K562 (cell line): Measurements from ENCODE around the gene MARCKSL1. TPM values are rescaled to one million over a fixed set of nuclear protein-coding genes. Genes with fewer than 3 reads are reported as not detected.
A peak's percentile ranks its signal among the peaks of the same experiment; 100 is the strongest.

ENCODE experiments used
- ARID4B ChIP-seq: sonication (generic); formaldehyde crosslinking; IDR thresholded peaks from 2 replicates; pipeline ENCODE4 v1.8.0; 2022; ENCODE audit warnings: mild to moderate bottlenecking, missing genetic modification reagents
- CEBPB ChIP-seq: fragments of 450-650 bp; IDR thresholded peaks from 2 replicates; pipeline ENCODE4 v1.6.1; 2016; ENCODE audit warnings: missing genetic modification characterization, missing compliant biosample characterization
- CLOCK ChIP-seq: fragments of 250-450 bp; sonication (Bioruptor Pico); IDR thresholded peaks from 2 replicates; pipeline ENCODE4 v1.4.0; 2020; ENCODE audit warnings: mild to moderate bottlenecking, moderate library complexity, borderline replicate concordance
- GMEB1 ChIP-seq: fragments of 250-450 bp; sonication (Bioruptor Pico); IDR thresholded peaks from 2 replicates; pipeline ENCODE4 v1.4.0; 2020; ENCODE audit warnings: mild to moderate bottlenecking
- HBP1 ChIP-seq: fragments of 450-650 bp; formaldehyde crosslinking; IDR thresholded peaks from 2 replicates; pipeline ENCODE4 v1.4.0; 2022; ENCODE audit warnings: missing genetic modification characterization
- HES1 ChIP-seq: fragments of 450-650 bp; IDR thresholded peaks from 2 replicates; pipeline ENCODE4 v1.6.1; 2016; ENCODE audit warnings: low read depth, mild to moderate bottlenecking, moderate library complexity
- IFI16 ChIP-seq: fragments of 250-450 bp; sonication (Bioruptor Pico); IDR thresholded peaks from 2 replicates; pipeline ENCODE4 v2.1.2; 2022; ENCODE audit warnings: mild to moderate bottlenecking, inconsistent platforms
- ILF3 ChIP-seq: fragments of 450-650 bp; IDR thresholded peaks from 2 replicates; pipeline ENCODE4 v1.6.1; 2018; ENCODE audit warnings: antibody characterized with exemption, mild to moderate bottlenecking, moderate library complexity, borderline replicate concordance
- KDM2B ChIP-seq: fragments of 250-450 bp; sonication (Bioruptor Pico); IDR thresholded peaks from 2 replicates; pipeline ENCODE4 v1.8.0; 2021; ENCODE audit warnings: mild to moderate bottlenecking, moderate library complexity
- KDM5B ChIP-seq: fragments of 200-600 bp; sonication (generic); IDR thresholded peaks from 2 replicates; pipeline ENCODE4 v1.6.1; 2012; ENCODE audit warnings: low read depth, mild to moderate bottlenecking, moderate library complexity, low read length, control low read depth, inconsistent platforms; ENCODE audit not compliant: insufficient replicate concordance
- SP1 ChIP-seq: sonication (generic); formaldehyde crosslinking; IDR thresholded peaks from 2 replicates; pipeline ENCODE4 v1.8.1; 2022; ENCODE audit warnings: mild to moderate bottlenecking, missing genetic modification reagents
- ZNF239 ChIP-seq: fragments of 250-450 bp; sonication (Bioruptor Pico); IDR thresholded peaks from 2 replicates; pipeline ENCODE4 v1.4.0; 2020; ENCODE audit warnings: mild to moderate bottlenecking
- ZNF24 ChIP-seq: fragments of 450-650 bp; IDR thresholded peaks from 2 replicates; pipeline ENCODE4 v1.6.1; 2016
- ZNF586 ChIP-seq: fragments of 450-650 bp; formaldehyde crosslinking; conservative IDR thresholded peaks from 2 replicates; pipeline ENCODE4 v1.4.0; 2020; ENCODE audit warnings: mild to moderate bottlenecking, moderate library complexity
- ZNF668 ChIP-seq: fragments of 250-450 bp; sonication (Bioruptor Pico); IDR thresholded peaks from 2 replicates; pipeline ENCODE4 v1.8.0; 2022; ENCODE audit warnings: mild to moderate bottlenecking, inconsistent platforms
- polyA plus RNA-seq, 8 experiments: library from polyadenylated mRNA; depleted of rRNA in 4 of 8; stranded (reverse) in 5 of 8; unstranded in 3 of 8; fragments of >200 nt; fragmentation: Nextera tagmentation in 2 of 8; fragmentation: Illumina TruSeq in 1 of 8; extraction: Ambion mirVana in 2 of 8; extraction: Trizol in 1 of 8; gene quantifications; 2 replicates each; pipeline versions ENCODE4 v1.2.1 to v1.2.3, GENCODE V29; 2011 to 2014; ENCODE audit warnings: inconsistent platforms in 1 of 8, missing spikeins in 1 of 8
- total RNA-seq, 7 experiments: library from RNA; depleted of rRNA in 6 of 7; stranded (reverse); fragments of >200 nt in 6 of 7; fragmentation: Illumina TruSeq in 2 of 7; extraction: Trizol in 2 of 7; gene quantifications; 2 replicates each; pipeline versions ENCODE4 v1.2.1 to v1.2.3, GENCODE V29; 2011 to 2021; ENCODE audit warnings: low replicate concordance in 1 of 7

MARCKSL1 gene
- total and polyA plus RNA-seq, 9 of the 15 experiments (the other 6 are each of a cell fraction or from before 2014, with no cell fraction given) = 14.7 to 325 (median 155) TPM

- TF ChIP-seq KDM2B (CRISPR knock-in tag) (peak; percentile 93; the same call in 1 of the 2 replicates), GMEB1 (CRISPR knock-in tag) (peak; percentile 53), CEBPB (tag) (peak; percentile 64), ZNF24 (peak; percentile 55; the same call in 1 of the 2 replicates), ZNF239 (CRISPR knock-in tag) (peak; percentile 76), CLOCK (CRISPR knock-in tag) (no peak), KDM5B (no peak), ZNF668 (CRISPR knock-in tag) (peak; percentile 84; the same call in 1 of the 2 replicates), IFI16 (0 out of 2 replicates have a peak, but pooled peaks have one; percentile 65), ILF3 (no peak), HES1 (peak; percentile 43; the same call in 1 of the 2 replicates), HBP1 (no peak), ARID4B (CRISPR knock-in tag) (no peak), ZNF586 (CRISPR knock-in tag) (0 out of 2 replicates have a peak, but pooled peaks have one; percentile 59), SP1 (CRISPR knock-in tag) (peak; percentile 100)
These were observed 14.9 kb upstream of the MARCKSL1 start (continued) for GRCh38 chr1:32350785-32351398.
